K562 (cell line): ENCODE data around the gene ARHGAP22. TPM values are rescaled to one million over a fixed set of nuclear protein-coding genes. Genes with fewer than 3 reads are reported as not detected.

ENCODE experiments used
- ADNP ChIP-seq: fragments of 200-800 bp; sonication (Bioruptor generic); IDR thresholded peaks from 2 replicates; pipeline ENCODE4 v1.6.1; 2016; ENCODE audit warnings: missing genetic modification characterization, missing compliant biosample characterization
- CREBBP ChIP-seq: IDR thresholded peaks from one replicate; pipeline ENCODE4 v1.6.1; 2012; ENCODE audit warnings: low read depth, mild to moderate bottlenecking, control low read depth, inconsistent platforms, low read length
- CTBP1 ChIP-seq: fragments of 450-650 bp; IDR thresholded peaks from 2 replicates; pipeline ENCODE4 v1.6.1; 2016; ENCODE audit warnings: borderline replicate concordance
- CXXC5 ChIP-seq: fragments of 250-450 bp; sonication (Bioruptor Pico); IDR thresholded peaks from 2 replicates; pipeline ENCODE4 v1.8.0; 2022; ENCODE audit warnings: inconsistent platforms, mild to moderate bottlenecking, moderate library complexity
- DPF2 ChIP-seq: fragments of 450-650 bp; IDR thresholded peaks from 2 replicates; pipeline ENCODE4 v1.6.1; 2016
- GABPB1 ChIP-seq: sonication (generic); formaldehyde crosslinking; IDR thresholded peaks from 2 replicates; pipeline ENCODE4 v1.8.0; 2022; ENCODE audit warnings: mild to moderate bottlenecking, missing genetic modification reagents
- GATAD2A ChIP-seq: fragments of 450-650 bp; IDR thresholded peaks from 2 replicates; pipeline ENCODE4 v1.6.1; 2017
- HNRNPL ChIP-seq: fragments of 200-400 bp; formaldehyde crosslinking; IDR thresholded peaks from 2 replicates; pipeline ENCODE4 v1.6.1; 2017; ENCODE audit warnings: low read depth, mild to moderate bottlenecking, low read length
- HSF4 ChIP-seq: fragments of 250-450 bp; sonication (Bioruptor Pico); IDR thresholded peaks from 2 replicates; pipeline ENCODE4 v2.1.2; 2022; ENCODE audit warnings: mild to moderate bottlenecking, moderate library complexity, borderline replicate concordance
- JUND ChIP-seq, 2 experiments: IDR thresholded peaks; 2 replicates in 1 of 2; 3 replicates in 1 of 2; pipeline ENCODE4 v1.6.1; 2011; ENCODE audit warnings: borderline replicate concordance in 2 of 2, low read depth in 2 of 2, low read length in 2 of 2, improper control_type of control experiment in 1 of 2, missing biosample characterization in 1 of 2, missing genetic modification characterization in 1 of 2, missing genetic modification reagents in 1 of 2
- KLF6 ChIP-seq: fragments of 250-450 bp; sonication (Bioruptor Pico); IDR thresholded peaks from 2 replicates; pipeline ENCODE4 v1.4.0; 2020; ENCODE audit warnings: mild to moderate bottlenecking, moderate library complexity, borderline replicate concordance
- MAFF ChIP-seq: IDR thresholded peaks from 2 replicates; pipeline ENCODE4 v1.6.1; 2012; ENCODE audit warnings: low read length, improper control_type of control experiment
- MAZ ChIP-seq, 2 experiments: fragments of 450-650 bp in 1 of 2; sonication (generic) in 1 of 2; formaldehyde crosslinking; IDR thresholded peaks in 1 of 2; conservative IDR thresholded peaks in 1 of 2; 2 replicates each; pipeline versions ENCODE4 v1.4.0 to v1.5.0; 2020; ENCODE audit warnings: mild to moderate bottlenecking in 1 of 2, missing genetic modification reagents in 1 of 2
- MITF ChIP-seq: IDR thresholded peaks from 2 replicates; pipeline ENCODE4 v1.6.1; 2014; ENCODE audit warnings: antibody characterized with exemption
- NFIC ChIP-seq: fragments of 450-650 bp; IDR thresholded peaks from 2 replicates; pipeline ENCODE4 v1.6.1; 2017; ENCODE audit warnings: mild to moderate bottlenecking, inconsistent platforms
- PHF20 ChIP-seq: fragments of 450-650 bp; IDR thresholded peaks from 2 replicates; pipeline ENCODE4 v1.6.1; 2018; ENCODE audit not compliant: partially characterized antibody
- SIX5 ChIP-seq, 2 experiments: IDR thresholded peaks; 2 replicates each; pipeline ENCODE4 v1.6.1; 2011; ENCODE audit warnings: low read length in 2 of 2, borderline replicate concordance in 1 of 2, low read depth in 1 of 2, mild to moderate bottlenecking in 1 of 2, moderate library complexity in 1 of 2; ENCODE audit not compliant: insufficient read depth in 1 of 2
- SMAD3 ChIP-seq: fragments of 450-650 bp; formaldehyde crosslinking; conservative IDR thresholded peaks from 2 replicates; pipeline ENCODE4 v1.4.0; 2020; ENCODE audit warnings: mild to moderate bottlenecking
- SMARCA5 ChIP-seq: fragments of 450-650 bp; IDR thresholded peaks from 2 replicates; pipeline ENCODE4 v1.6.1; 2016
- SMARCE1 ChIP-seq: fragments of 450-650 bp; IDR thresholded peaks from 2 replicates; pipeline ENCODE4 v1.7.1; 2016; ENCODE audit warnings: mild to moderate bottlenecking
- TAF9B ChIP-seq: fragments of 450-650 bp; IDR thresholded peaks from 2 replicates; pipeline ENCODE4 v1.6.1; 2018; ENCODE audit warnings: mild to moderate bottlenecking; ENCODE audit not compliant: partially characterized antibody
- TGIF2 ChIP-seq: sonication (generic); formaldehyde crosslinking; IDR thresholded peaks from 2 replicates; pipeline ENCODE4 v1.8.1; 2022; ENCODE audit warnings: mild to moderate bottlenecking, missing genetic modification reagents, moderate library complexity
- ZNF583 ChIP-seq: fragments of 250-450 bp; sonication (Bioruptor Pico); IDR thresholded peaks from 2 replicates; pipeline ENCODE4 v1.4.0; 2020
- ZNF707 ChIP-seq: fragments of 250-450 bp; sonication (Bioruptor Pico); conservative IDR thresholded peaks from 2 replicates; pipeline ENCODE4 v1.8.0; 2022; ENCODE audit warnings: inconsistent platforms, mild to moderate bottlenecking, moderate library complexity
- ZNF766 ChIP-seq: fragments of 200-800 bp; sonication (Bioruptor generic); conservative IDR thresholded peaks from 2 replicates; pipeline ENCODE4 v1.6.1; 2016; ENCODE audit warnings: missing genetic modification characterization, missing compliant biosample characterization
- polyA plus RNA-seq, 8 experiments: library from polyadenylated mRNA; depleted of rRNA in 4 of 8; stranded (reverse) in 5 of 8; unstranded in 3 of 8; fragments of >200 nt; fragmentation: Nextera tagmentation in 2 of 8; fragmentation: Illumina TruSeq in 1 of 8; extraction: Ambion mirVana in 2 of 8; extraction: Trizol in 1 of 8; gene quantifications; 2 replicates each; pipeline versions ENCODE4 v1.2.1 to v1.2.3, GENCODE V29; 2011 to 2014; ENCODE audit warnings: inconsistent platforms in 1 of 8, missing spikeins in 1 of 8
- total RNA-seq, 7 experiments: library from RNA; depleted of rRNA in 6 of 7; stranded (reverse); fragments of >200 nt in 6 of 7; fragmentation: Illumina TruSeq in 2 of 7; extraction: Trizol in 2 of 7; gene quantifications; 2 replicates each; pipeline versions ENCODE4 v1.2.1 to v1.2.3, GENCODE V29; 2011 to 2021; ENCODE audit warnings: low replicate concordance in 1 of 7
- TF ChIP-seq, protein P1 (sequence below), 2 experiments: fragments of 250-450 bp in 1 of 2; fragments of 450-650 bp in 1 of 2; sonication (Bioruptor Pico) in 1 of 2; IDR thresholded peaks; 2 replicates each; pipeline versions ENCODE4 v1.6.1 to v1.8.0; 2016 to 2021; ENCODE audit warnings: mild to moderate bottlenecking in 2 of 2, moderate library complexity in 2 of 2, missing compliant biosample characterization in 1 of 2, missing genetic modification characterization in 1 of 2
- TF ChIP-seq, protein P2 (sequence below): fragments of 250-450 bp; sonication (Bioruptor Pico); IDR thresholded peaks from 2 replicates; pipeline ENCODE4 v1.5.0; 2020; ENCODE audit warnings: mild to moderate bottlenecking, borderline replicate concordance

Gene ARHGAP22
- total and polyA plus RNA-seq, 9 of the 15 experiments (the other 6 are each of a cell fraction or from before 2014, with no cell fraction given): 1.3 to 28.1 (median 12.7) TPM

DNA sequence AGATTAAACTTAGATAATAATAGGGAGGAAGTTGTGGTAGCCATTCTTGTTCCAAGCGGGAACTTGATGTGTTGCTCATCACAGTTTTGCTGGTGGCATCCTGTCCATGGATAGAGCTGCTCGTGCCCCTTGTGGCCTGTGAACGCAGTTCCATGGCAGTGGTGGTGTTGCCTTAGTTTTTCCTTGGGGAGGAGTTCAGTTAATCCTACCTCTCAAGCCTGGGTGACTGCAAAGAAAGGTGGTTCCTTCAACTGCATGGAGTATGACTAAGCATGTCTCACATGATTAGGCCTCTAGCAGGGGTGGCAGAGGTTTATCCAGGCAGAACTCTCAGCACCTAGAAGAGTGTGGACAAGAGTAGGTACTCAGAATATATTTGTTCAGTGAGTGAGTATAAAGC, 198.7 kb downstream of the ARHGAP22 start (continued):
- TF ChIP-seq MITF (peak; percentile 62; the same call in 1 of the 2 replicates), CREBBP (no peak), SMARCE1 (peak; percentile 73), NFIC (no peak), ZNF583 (peak; percentile 60), SIX5 (IDR thresholded peaks at IDR 0.05; ENCODE audit: borderline replicate concordance in 1 of 2, insufficient read depth in 1 of 2, low read depth in 1 of 2, low read length in 2 of 2) (no peak), MAZ (CRISPR knock-in tag; conservative IDR thresholded peaks at IDR 0.05 in 1 of 2, IDR thresholded peaks at IDR 0.05 in 1 of 2) (peak in 1 of 2 experiments; percentile 35; a peak in 1 of 4 replicates), TAF9B (no peak), PHF20 (peak; percentile 34), GATAD2A (peak; percentile 36; the same call in 1 of the 2 replicates), ZNF707 (no peak), ADNP (tag) (0 out of 2 replicates have a peak, but pooled peaks have one; percentile 40), DPF2 (peak; percentile 91), JUND (IDR thresholded peaks at IDR 0.05; ENCODE audit: borderline replicate concordance, low read depth, low read length) (peak; percentile 66; the same call in 1 of the 2 replicates), JUND (tag; IDR thresholded peaks at IDR 0.05; ENCODE audit: borderline replicate concordance, low read depth, low read length) (peak; percentile 91; the same call in 2 of the 3 replicates), SMAD3 (0 out of 2 replicates have a peak, but pooled peaks have one; percentile 15), HNRNPL (no peak), CXXC5 (CRISPR knock-in tag) (peak; percentile 67), ZNF766 (CRISPR knock-in tag) (peak; percentile 99), MAFF (peak; percentile 77), KLF6 (peak; percentile 49; the same call in 1 of the 2 replicates), GABPB1 (CRISPR knock-in tag) (0 out of 2 replicates have a peak, but pooled peaks have one; percentile 14), SMARCA5 (no peak), HSF4 (CRISPR knock-in tag) (no peak), TGIF2 (no peak), CTBP1 (peak; percentile 82; the same call in 1 of the 2 replicates)
- TF ChIP-seq, protein P1, sequence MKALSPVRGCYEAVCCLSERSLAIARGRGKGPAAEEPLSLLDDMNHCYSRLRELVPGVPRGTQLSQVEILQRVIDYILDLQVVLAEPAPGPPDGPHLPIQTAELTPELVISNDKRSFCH (CRISPR knock-in tag; IDR thresholded peaks at IDR 0.05): no peak
- TF ChIP-seq, protein P1 (tag; IDR thresholded peaks at IDR 0.05): 0 out of 2 replicates have a peak, but pooled peaks have one; percentile 2
- TF ChIP-seq, protein P2, sequence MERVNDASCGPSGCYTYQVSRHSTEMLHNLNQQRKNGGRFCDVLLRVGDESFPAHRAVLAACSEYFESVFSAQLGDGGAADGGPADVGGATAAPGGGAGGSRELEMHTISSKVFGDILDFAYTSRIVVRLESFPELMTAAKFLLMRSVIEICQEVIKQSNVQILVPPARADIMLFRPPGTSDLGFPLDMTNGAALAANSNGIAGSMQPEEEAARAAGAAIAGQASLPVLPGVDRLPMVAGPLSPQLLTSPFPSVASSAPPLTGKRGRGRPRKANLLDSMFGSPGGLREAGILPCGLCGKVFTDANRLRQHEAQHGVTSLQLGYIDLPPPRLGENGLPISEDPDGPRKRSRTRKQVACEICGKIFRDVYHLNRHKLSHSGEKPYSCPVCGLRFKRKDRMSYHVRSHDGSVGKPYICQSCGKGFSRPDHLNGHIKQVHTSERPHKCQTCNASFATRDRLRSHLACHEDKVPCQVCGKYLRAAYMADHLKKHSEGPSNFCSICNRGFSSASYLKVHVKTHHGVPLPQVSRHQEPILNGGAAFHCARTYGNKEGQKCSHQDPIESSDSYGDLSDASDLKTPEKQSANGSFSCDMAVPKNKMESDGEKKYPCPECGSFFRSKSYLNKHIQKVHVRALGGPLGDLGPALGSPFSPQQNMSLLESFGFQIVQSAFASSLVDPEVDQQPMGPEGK (CRISPR knock-in tag): no peak
